CD14-positive monocyte (primary cell): Measurements from ENCODE around the gene NLGN1. TPM values are rescaled to one million over a fixed set of nuclear protein-coding genes. Genes with fewer than 3 reads are reported as not detected.

Experiments used
- DNase-seq, 3 donors: peaks; one replicate each; pipeline ENCODE4 v3.0.0-alpha.2; 2011 to 2022
- H2AFZ ChIP-seq: 2 replicates; pipeline ENCODE4 v1.6.0; 2012; ENCODE audit warnings: mild to moderate bottlenecking, low read depth, low read length, inconsistent platforms; ENCODE audit not compliant: insufficient read depth, poor library complexity, severe bottlenecking
- H3K27ac ChIP-seq, 2 donors: 1 replicate in 1 of 2; 2 replicates in 1 of 2; pipeline ENCODE4 v1.5.1; 2012 to 2013; ENCODE audit warnings: low read length in 2 of 2, control low read depth in 1 of 2, inconsistent platforms in 1 of 2, low read depth in 1 of 2, mild to moderate bottlenecking in 1 of 2
- H3K27me3 ChIP-seq, 2 donors: one replicate each; pipeline versions ENCODE4 v1.6.0 to v1.6.1; 2011 to 2013; ENCODE audit warnings: low read length in 2 of 2; ENCODE audit not compliant: control insufficient read depth in 2 of 2, insufficient read depth in 2 of 2
- H3K36me3 ChIP-seq, 2 donors: replicated peaks in 1 of 2; 1 replicate in 1 of 2; 2 replicates in 1 of 2; pipeline versions ENCODE4 v1.5.1 to v1.6.1; 2012 to 2013; ENCODE audit warnings: low read length in 2 of 2, control low read depth in 1 of 2, inconsistent platforms in 1 of 2, mild to moderate bottlenecking in 1 of 2; ENCODE audit not compliant: insufficient read depth in 2 of 2, control insufficient read depth in 1 of 2
- H3K4me1 ChIP-seq, 2 donors: 1 replicate in 1 of 2; 2 replicates in 1 of 2; pipeline versions ENCODE4 v1.5.1 to v1.6.1; 2012 to 2013; ENCODE audit warnings: low read length in 2 of 2, control low read depth in 1 of 2, inconsistent platforms in 1 of 2, mild to moderate bottlenecking in 1 of 2, moderate library complexity in 1 of 2; ENCODE audit not compliant: insufficient read depth in 2 of 2, control insufficient read depth in 1 of 2
- H3K4me2 ChIP-seq: replicated peaks from 2 replicates; pipeline ENCODE3; 2012; ENCODE audit warnings: low read length, moderate library complexity, mild to moderate bottlenecking; ENCODE audit not compliant: poor library complexity, severe bottlenecking; ENCODE audit errors: extremely low read depth
- H3K4me3 ChIP-seq, 3 experiments: fragments of 200-600 bp in 1 of 3; sonication (generic) in 1 of 3; replicated peaks in 1 of 3; 1 replicate in 2 of 3; 2 replicates in 1 of 3; pipeline ENCODE4 v1.5.1; 2011 to 2013; ENCODE audit warnings: low read length in 3 of 3, mild to moderate bottlenecking in 3 of 3, control low read depth in 2 of 3, low read depth in 2 of 3, inconsistent platforms in 1 of 3, moderate library complexity in 1 of 3
- H3K79me2 ChIP-seq: 2 replicates; pipeline ENCODE4 v1.6.0; 2012; ENCODE audit warnings: mild to moderate bottlenecking, control low read depth, inconsistent platforms, low read length, moderate library complexity; ENCODE audit not compliant: insufficient read depth
- H3K9ac ChIP-seq: 2 replicates; pipeline ENCODE4 v1.6.0; 2017; ENCODE audit warnings: low read length, mild to moderate bottlenecking; ENCODE audit not compliant: insufficient read depth, poor library complexity, severe bottlenecking
- H3K9me3 ChIP-seq, 2 donors: replicated peaks in 1 of 2; 1 replicate in 1 of 2; 2 replicates in 1 of 2; pipeline versions ENCODE4 v1.5.1 to v1.6.1; 2012 to 2013; ENCODE audit warnings: low read length in 2 of 2, control low read depth in 1 of 2; ENCODE audit not compliant: control insufficient read depth in 1 of 2, insufficient read depth in 1 of 2
- H4K20me1 ChIP-seq: 2 replicates; pipeline ENCODE4 v1.6.0; 2012; ENCODE audit warnings: mild to moderate bottlenecking, low read length, control low read depth, moderate library complexity; ENCODE audit not compliant: insufficient read depth
- H3K27ac Mint-ChIP-seq, 7 donors: one replicate each; pipeline ENCODE4 v1.8.0; 2020; ENCODE audit warnings: mild to moderate bottlenecking in 7 of 7, mixed read lengths in 7 of 7, moderate library complexity in 6 of 7, inconsistent platforms in 2 of 7
- H3K27me3 Mint-ChIP-seq, 3 donors: one replicate each; pipeline ENCODE4 v1.8.0; 2021 to 2022; ENCODE audit warnings: low read depth in 3 of 3, mild to moderate bottlenecking in 3 of 3, mixed read lengths in 3 of 3, moderate library complexity in 3 of 3, inconsistent platforms in 1 of 3
- H3K36me3 Mint-ChIP-seq, 2 donors: one replicate each; pipeline ENCODE4 v1.8.0; 2020; ENCODE audit warnings: mixed read lengths in 2 of 2, inconsistent platforms in 1 of 2, mild to moderate bottlenecking in 1 of 2
- H3K4me1 Mint-ChIP-seq: one replicate; pipeline ENCODE4 v1.8.0; 2020; ENCODE audit warnings: mild to moderate bottlenecking, mixed read lengths
- H3K4me3 Mint-ChIP-seq, 2 donors: one replicate each; pipeline ENCODE4 v1.8.0; 2020; ENCODE audit warnings: mild to moderate bottlenecking in 2 of 2, mixed read lengths in 2 of 2, moderate library complexity in 1 of 2
- H3K9me3 Mint-ChIP-seq, 7 donors: one replicate each; pipeline ENCODE4 v1.8.0; 2020 to 2022; ENCODE audit warnings: mixed read lengths in 7 of 7, mild to moderate bottlenecking in 6 of 7, moderate library complexity in 6 of 7, inconsistent platforms in 2 of 7
- CTCF ChIP-seq: fragments of 200-600 bp; IDR thresholded peaks from one replicate; pipeline ENCODE4 v1.8.0; 2022; ENCODE audit warnings: antibody characterized with exemption, mild to moderate bottlenecking
- WGBS: methylation state at CpG from one replicate; pipeline ENCODE4 v1.1.5; 2013; ENCODE audit warnings: missing lambda C conversion rate; ENCODE audit not compliant: insufficient coverage; 5-methylcytosine and 5-hydroxymethylcytosine counted together
- intact Hi-C, 2 donors: fragments of 100-400 bp; cut with micrococcal nuclease; formaldehyde crosslinking; loops; one replicate each; pipeline versions ENCODE4 v1.15.0 to v1.15.1; 2023
- polyA plus RNA-seq, 3 donors: library from polyadenylated mRNA; depleted of rRNA in 1 of 3; unstranded in 2 of 3; stranded (reverse) in 1 of 3; fragments of 300-500 nt in 2 of 3; fragments of >200 nt in 1 of 3; fragmentation: Illumina TruSeq in 2 of 3; gene quantifications; 1 replicate in 2 of 3; 2 replicates in 1 of 3; pipeline ENCODE4 v1.2.3, GENCODE V29; 2012 to 2021

The NLGN1 gene
- polyA plus RNA-seq, 3 donors, result not detected

- H3K9me3 ChIP-seq, result no peaks in the 10 kb centered on the region
- WGBS, result 90% methylated on average over 2 of the region's 10 CpGs
- no peak overlapping the region for H3K9ac ChIP-seq
- Mint-ChIP-seq H3K27me3 (no peaks in the 10 kb centered on the region), H3K4me1 (no peaks in the 10 kb centered on the region), H3K36me3 (no peaks in the 10 kb centered on the region), H3K4me3 (no peak overlapping the region), H3K9me3 (peaks cover 0 to 13% (median 2%) of the 10 kb centered on the region in 7 donors), H3K27ac (no peak overlapping the region)
- H3K27me3 ChIP-seq, result no peaks in the 10 kb centered on the region
- no peak overlapping the region for H3K4me2 ChIP-seq
- H3K79me2 ChIP-seq, result no peaks in the 10 kb centered on the region
- no peaks in the 10 kb centered on the region for H3K4me1 ChIP-seq
- no peak for TF ChIP-seq CTCF
- H3K27ac ChIP-seq, result no peak overlapping the region
- no peaks in the 10 kb centered on the region for H4K20me1 ChIP-seq
- no peak overlapping the region for H3K4me3 ChIP-seq
- intact Hi-C loops, result no loop called here
- H3K36me3 ChIP-seq, result no peaks in the 10 kb centered on the region
- DNase-seq, result no peak
- no peak overlapping the region for H2AFZ ChIP-seq
Measured at GRCh38 chr3:174242311-174243041, 844.9 kb downstream of the NLGN1 start.

GRCh38 chr3:174243171-174243570 is 845.6 kb downstream of the NLGN1 start:
- no peaks in the 10 kb centered on the region for H3K4me1 Mint-ChIP-seq
- H3K27ac Mint-ChIP-seq, result no peak overlapping the region

More at GRCh38 chr3:174243171-174243570, 845.6 kb downstream of the NLGN1 start:
- no CpG with 5 or more reads among the region's 2 CpGs for WGBS
- Histone ChIP-seq H3K36me3 (no peaks in the 10 kb centered on the region), H3K9me3 (no peaks in the 10 kb centered on the region), H3K27me3 (no peaks in the 10 kb centered on the region), H3K27ac (no peak overlapping the region), H3K9ac (no peak overlapping the region), H2AFZ (no peak overlapping the region), H3K4me3 (no peak overlapping the region), H3K79me2 (no peaks in the 10 kb centered on the region), H4K20me1 (no peaks in the 10 kb centered on the region), H3K4me1 (no peaks in the 10 kb centered on the region), H3K4me2 (no peak overlapping the region)
- no peak for DNase-seq
- intact Hi-C loops, result no loop called here
- Mint-ChIP-seq H3K4me3 (no peak overlapping the region), H3K9me3 (peaks cover 0 to 13% (median 2%) of the 10 kb centered on the region in 7 donors), H3K36me3 (no peaks in the 10 kb centered on the region), H3K27me3 (no peaks in the 10 kb centered on the region)
- TF ChIP-seq CTCF, result no peak
